HG03066 (cell line): ENCODE results near the gene RAB11FIP5.
"Not testable (repeated sequence)": the region's sequence is repeated elsewhere in the genome, so short reads cannot be mapped to it uniquely, and the experiment has no call there.

Experiments
- ATAC-seq: cut with Tn5 transposase; IDR thresholded peaks from one replicate; pipeline ENCODE4 v1.9.1; 2021; ENCODE audit warnings: low read depth; ENCODE audit not compliant: unreplicated experiment

RAB11FIP5 gene

GRCh38 chr2:73111073-73112025, 1.4 kb downstream of the RAB11FIP5 start:
- no peak for ATAC-seq

- no peak for ATAC-seq
Observed at GRCh38 chr2:73110168-73111072, 2.3 kb downstream of the RAB11FIP5 start.

GRCh38 chr2:73109431-73110167, 3.1 kb downstream of the RAB11FIP5 start:
- ATAC-seq, result no peak

GRCh38 chr2:73107211-73107926, 5.4 kb downstream of the RAB11FIP5 start:
- no peak for ATAC-seq

GRCh38 chr2:73106791-73107190, 6.0 kb downstream of the RAB11FIP5 start:
- ATAC-seq, result no peak

- no peak for ATAC-seq
Observed at GRCh38 chr2:73105511-73105971, 7.2 kb downstream of the RAB11FIP5 start.

GRCh38 chr2:73104933-73105332, 7.8 kb downstream of the RAB11FIP5 start:
- no peak for ATAC-seq

- ATAC-seq, result no peak
Observed at GRCh38 chr2:73103018-73103542, 9.7 kb downstream of the RAB11FIP5 start.

GRCh38 chr2:73101626-73102256, 11.0 kb downstream of the RAB11FIP5 start:
- ATAC-seq, result no peak

GRCh38 chr2:73100956-73101355, 11.8 kb downstream of the RAB11FIP5 start:
- no peak for ATAC-seq

GRCh38 chr2:73099486-73099885, 13.3 kb downstream of the RAB11FIP5 start:
- ATAC-seq, result no peak

- ATAC-seq, result no peak
Observed at GRCh38 chr2:73095910-73096309, 16.8 kb downstream of the RAB11FIP5 start.

GRCh38 chr2:73093601-73094218, 19.0 kb downstream of the RAB11FIP5 start:
- not testable (repeated sequence) for ATAC-seq

GRCh38 chr2:73092146-73092783, 20.5 kb downstream of the RAB11FIP5 start:
- ATAC-seq, result no peak

- no peak for ATAC-seq
Observed at GRCh38 chr2:73091696-73092095, 21.1 kb downstream of the RAB11FIP5 start.

- ATAC-seq, result no peak
Observed at GRCh38 chr2:73091164-73091563, 21.6 kb downstream of the RAB11FIP5 start.

GRCh38 chr2:73089270-73090030, 23.3 kb downstream of the RAB11FIP5 start:
- ATAC-seq, result no peak
